K562 (cell line): ENCODE measurements around the gene CSRNP3. TPM values are rescaled to one million over a fixed set of nuclear protein-coding genes. Genes with fewer than 3 reads are reported as not detected.

Experiments used
- ATAC-seq: fragments of 200-7000 bp; cut with Tn5 transposase; 3 replicates; pipeline ENCODE4 v1.9.1; 2020; ENCODE audit warnings: moderate library complexity
- BruUV-seq: library from RNA; stranded (reverse); fragments of 400-500 nt; replicated peaks from 2 replicates; lab custom pipeline; 2021; lab: Mats Ljungman, UMichigan
- CTCF ChIA-PET: fragments of 300-600 bp; formaldehyde crosslinking; extraction: SDS; loops from one replicate; lab custom pipeline; 2021; ENCODE audit warnings: low intra/inter-chr PET ratio; lab: Yijun Ruan, JAX
- POLR2A ChIA-PET: fragments of 300-600, 350-650 bp; sonication (Branson Sonifier 250); formaldehyde crosslinking; extraction: SDS; loops from one replicate; lab custom pipeline; 2021; ENCODE audit warnings: antibody characterized with exemption, inconsistent platforms; lab: Yijun Ruan, JAX
- DNase-seq, 4 experiments: peaks; one replicate each; pipeline versions ENCODE4 v3.0.0 to v3.0.0-alpha.2; 2011 to 2018; ENCODE audit warnings: low spot score in 3 of 4, mixed read lengths in 3 of 4; ENCODE audit errors: extremely low read depth in 1 of 4
- FAIRE-seq: peaks from 2 replicates; lab custom pipeline; 2011; peaks lifted over from hg19 to GRCh38; lab: Jason Lieb, UNC
- H2AFZ ChIP-seq: 2 replicates; pipeline ENCODE4 v1.6.0; 2011; ENCODE audit warnings: low read depth, low read length, control low read depth, inconsistent platforms
- H3K27ac ChIP-seq: fragments of 200-600 bp; 3 replicates; pipeline ENCODE4 v1.8.0; 2011; ENCODE audit warnings: low read depth, mild to moderate bottlenecking, control low read depth, inconsistent platforms, low read length, moderate library complexity, mixed read lengths; ENCODE audit errors: extremely low read depth
- H3K27me3 ChIP-seq, 2 experiments: fragments of 300-600 bp in 1 of 2; 2 replicates in 1 of 2; 3 replicates in 1 of 2; pipeline versions ENCODE4 v1.6.0 to v1.8.0; 2011; ENCODE audit warnings: inconsistent platforms in 2 of 2, low read length in 2 of 2, mild to moderate bottlenecking in 1 of 2, mixed read lengths in 1 of 2, moderate library complexity in 1 of 2; ENCODE audit not compliant: control insufficient read depth in 2 of 2, insufficient read depth in 2 of 2
- H3K36me3 ChIP-seq: fragments of 300-600 bp; 3 replicates; pipeline ENCODE4 v1.8.0; 2011; ENCODE audit warnings: mild to moderate bottlenecking, low read length, inconsistent platforms; ENCODE audit not compliant: control insufficient read depth, insufficient read depth
- H3K4me1 ChIP-seq, 2 experiments: fragments of 200-600 bp in 1 of 2; replicated peaks in 1 of 2; 2 replicates in 1 of 2; 3 replicates in 1 of 2; pipeline versions ENCODE4 v1.5.1 to v1.8.0; 2011; ENCODE audit warnings: inconsistent platforms in 2 of 2, low read length in 2 of 2, mild to moderate bottlenecking in 1 of 2, mixed read lengths in 1 of 2, moderate library complexity in 1 of 2; ENCODE audit not compliant: control insufficient read depth in 2 of 2, insufficient read depth in 2 of 2
- H3K4me2 ChIP-seq: 2 replicates; pipeline ENCODE4 v1.6.1; 2011; ENCODE audit warnings: low read length, control low read depth, inconsistent platforms, mixed read lengths; ENCODE audit not compliant: insufficient read depth
- H3K4me3 ChIP-seq: fragments of 200-600 bp; sonication (generic), shearing (Covaris generic); 2 replicates; pipeline ENCODE4 v1.5.1; 2016; ENCODE audit warnings: control low read depth, inconsistent platforms
- H3K79me2 ChIP-seq: fragments of 200-600 bp; 3 replicates; pipeline ENCODE4 v1.8.0; 2011; ENCODE audit warnings: low read length, inconsistent platforms; ENCODE audit not compliant: control insufficient read depth, insufficient read depth
- H3K9ac ChIP-seq, 2 experiments: 2 replicates each; pipeline versions ENCODE4 v1.6.0 to v1.6.1; 2011; ENCODE audit warnings: low read depth in 2 of 2, low read length in 2 of 2, control low read depth in 1 of 2, inconsistent platforms in 1 of 2, mild to moderate bottlenecking in 1 of 2, mixed read lengths in 1 of 2; ENCODE audit not compliant: insufficient read depth in 1 of 2
- H3K9me1 ChIP-seq: one replicate; pipeline ENCODE4 v1.6.0; 2011; ENCODE audit warnings: inconsistent platforms, mild to moderate bottlenecking, low read length, moderate library complexity; ENCODE audit not compliant: control insufficient read depth, insufficient read depth
- H3K9me3 ChIP-seq: replicated peaks from 2 replicates; pipeline ENCODE4 v1.5.1; 2011; ENCODE audit warnings: low read depth, low read length, inconsistent platforms; ENCODE audit not compliant: control insufficient read depth, insufficient read depth
- H4K20me1 ChIP-seq: replicated peaks from 2 replicates; pipeline ENCODE4 v1.6.1; 2011; ENCODE audit warnings: low read length, inconsistent platforms, mixed read lengths; ENCODE audit not compliant: control insufficient read depth, insufficient read depth
- CBX1 ChIP-seq: sonication (generic); IDR thresholded peaks from 2 replicates; pipeline ENCODE4 v1.6.1; 2016; ENCODE audit warnings: antibody characterized with exemption, low read depth, mild to moderate bottlenecking
- ESRRA ChIP-seq: fragments of 450-650 bp; IDR thresholded peaks from 2 replicates; pipeline ENCODE4 v1.6.1; 2014; ENCODE audit warnings: low read depth, mild to moderate bottlenecking, moderate library complexity, borderline replicate concordance
- FOSL1 ChIP-seq: fragments of 200-800 bp; sonication (Bioruptor generic); conservative IDR thresholded peaks from 2 replicates; pipeline ENCODE4 v1.6.1; 2016; ENCODE audit warnings: missing genetic modification characterization, missing compliant biosample characterization
- NFATC3 ChIP-seq: fragments of 450-650 bp; IDR thresholded peaks from 2 replicates; pipeline ENCODE4 v1.6.1; 2017; ENCODE audit warnings: mild to moderate bottlenecking
- PTTG1 ChIP-seq: fragments of 450-650 bp; IDR thresholded peaks from 2 replicates; pipeline ENCODE4 v1.6.1; 2016; ENCODE audit warnings: low read depth, mild to moderate bottlenecking, missing genetic modification characterization, missing compliant biosample characterization
- RB1 ChIP-seq: fragments of 450-650 bp; IDR thresholded peaks from 2 replicates; pipeline ENCODE4 v1.6.1; 2017; ENCODE audit warnings: low read depth, mild to moderate bottlenecking
- ZBTB2 ChIP-seq: fragments of 450-650 bp; IDR thresholded peaks from 2 replicates; pipeline ENCODE4 v1.6.1; 2016; ENCODE audit warnings: antibody characterized with exemption
- ZNF668 ChIP-seq: fragments of 250-450 bp; sonication (Bioruptor Pico); IDR thresholded peaks from 2 replicates; pipeline ENCODE4 v1.8.0; 2022; ENCODE audit warnings: mild to moderate bottlenecking, inconsistent platforms
- in situ Hi-C: fragments of 300-500 bp; cut with MboI; formaldehyde crosslinking; loops from 4 replicates; pipeline ENCODE4 v1.15.0; 2018; ENCODE audit warnings: inconsistent platforms, mixed read lengths
- intact Hi-C: fragments of 100-400 bp; cut with micrococcal nuclease; formaldehyde crosslinking; loops from 2 replicates; pipeline ENCODE4 v1.14.2; 2022
- polyA plus RNA-seq, 8 experiments: library from polyadenylated mRNA; depleted of rRNA in 4 of 8; stranded (reverse) in 5 of 8; unstranded in 3 of 8; fragments of >200 nt; fragmentation: Nextera tagmentation in 2 of 8; fragmentation: Illumina TruSeq in 1 of 8; extraction: Ambion mirVana in 2 of 8; extraction: Trizol in 1 of 8; gene quantifications; 2 replicates each; pipeline versions ENCODE4 v1.2.1 to v1.2.3, GENCODE V29; 2011 to 2014; ENCODE audit warnings: inconsistent platforms in 1 of 8, missing spikeins in 1 of 8
- total RNA-seq, 7 experiments: library from RNA; depleted of rRNA in 6 of 7; stranded (reverse); fragments of >200 nt in 6 of 7; fragmentation: Illumina TruSeq in 2 of 7; extraction: Trizol in 2 of 7; gene quantifications; 2 replicates each; pipeline versions ENCODE4 v1.2.1 to v1.2.3, GENCODE V29; 2011 to 2021; ENCODE audit warnings: low replicate concordance in 1 of 7
- TF ChIP-seq, protein P1 (sequence below), 3 experiments: IDR thresholded peaks in 2 of 3; conservative IDR thresholded peaks in 1 of 3; 2 replicates each; pipeline ENCODE4 v1.5.1; 2011 to 2012; ENCODE audit warnings: low read length in 3 of 3, mild to moderate bottlenecking in 3 of 3, control low read depth in 2 of 3, improper control_type of control experiment in 1 of 3, inconsistent platforms in 1 of 3, low read depth in 1 of 3, mixed read lengths in 1 of 3, moderate library complexity in 1 of 3; ENCODE audit not compliant: insufficient read depth in 2 of 3
- TF ChIP-seq, protein P2 (sequence below), 2 experiments: fragments of 450-650 bp; IDR thresholded peaks; 2 replicates each; pipeline ENCODE4 v1.6.1; 2016

Gene CSRNP3
- total and polyA plus RNA-seq, 9 of the 15 experiments (the other 6 are each of a cell fraction or from before 2014, with no cell fraction given), result not detected

GRCh38 chr2:165420231-165420630 is 49.3 kb upstream of the CSRNP3 start:
- no peak overlapping the region for H2AFZ ChIP-seq
- no peaks in the 10 kb centered on the region; the same call in none of the 2 replicates for H3K9me3 ChIP-seq
- DNase-seq (no peak), FAIRE-seq (no peak), ATAC-seq (no peak)
- ChIA-PET POLR2A (no interaction called here), CTCF (no interaction called here)
- in situ Hi-C loops (no loop called here), intact Hi-C loops (no loop called here)
- H3K27ac ChIP-seq, result no peak overlapping the region
- H3K4me3 ChIP-seq, result no peak overlapping the region
- TF ChIP-seq, protein P1, sequence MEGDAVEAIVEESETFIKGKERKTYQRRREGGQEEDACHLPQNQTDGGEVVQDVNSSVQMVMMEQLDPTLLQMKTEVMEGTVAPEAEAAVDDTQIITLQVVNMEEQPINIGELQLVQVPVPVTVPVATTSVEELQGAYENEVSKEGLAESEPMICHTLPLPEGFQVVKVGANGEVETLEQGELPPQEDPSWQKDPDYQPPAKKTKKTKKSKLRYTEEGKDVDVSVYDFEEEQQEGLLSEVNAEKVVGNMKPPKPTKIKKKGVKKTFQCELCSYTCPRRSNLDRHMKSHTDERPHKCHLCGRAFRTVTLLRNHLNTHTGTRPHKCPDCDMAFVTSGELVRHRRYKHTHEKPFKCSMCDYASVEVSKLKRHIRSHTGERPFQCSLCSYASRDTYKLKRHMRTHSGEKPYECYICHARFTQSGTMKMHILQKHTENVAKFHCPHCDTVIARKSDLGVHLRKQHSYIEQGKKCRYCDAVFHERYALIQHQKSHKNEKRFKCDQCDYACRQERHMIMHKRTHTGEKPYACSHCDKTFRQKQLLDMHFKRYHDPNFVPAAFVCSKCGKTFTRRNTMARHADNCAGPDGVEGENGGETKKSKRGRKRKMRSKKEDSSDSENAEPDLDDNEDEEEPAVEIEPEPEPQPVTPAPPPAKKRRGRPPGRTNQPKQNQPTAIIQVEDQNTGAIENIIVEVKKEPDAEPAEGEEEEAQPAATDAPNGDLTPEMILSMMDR (IDR thresholded peaks at IDR 0.05 in 2 of 3, conservative IDR thresholded peaks at IDR 0.05 in 1 of 3; ENCODE audit: insufficient read depth in 2 of 3, low read depth in 1 of 3, low read length in 3 of 3), result no peak
- TF ChIP-seq ZNF668 (CRISPR knock-in tag) (no peak), RB1 (no peak), CBX1 (no peak), PTTG1 (no peak), NFATC3 (no peak), ESRRA (no peak), FOSL1 (tag) (no peak), ZBTB2 (no peak)
- TF ChIP-seq, protein P2, sequence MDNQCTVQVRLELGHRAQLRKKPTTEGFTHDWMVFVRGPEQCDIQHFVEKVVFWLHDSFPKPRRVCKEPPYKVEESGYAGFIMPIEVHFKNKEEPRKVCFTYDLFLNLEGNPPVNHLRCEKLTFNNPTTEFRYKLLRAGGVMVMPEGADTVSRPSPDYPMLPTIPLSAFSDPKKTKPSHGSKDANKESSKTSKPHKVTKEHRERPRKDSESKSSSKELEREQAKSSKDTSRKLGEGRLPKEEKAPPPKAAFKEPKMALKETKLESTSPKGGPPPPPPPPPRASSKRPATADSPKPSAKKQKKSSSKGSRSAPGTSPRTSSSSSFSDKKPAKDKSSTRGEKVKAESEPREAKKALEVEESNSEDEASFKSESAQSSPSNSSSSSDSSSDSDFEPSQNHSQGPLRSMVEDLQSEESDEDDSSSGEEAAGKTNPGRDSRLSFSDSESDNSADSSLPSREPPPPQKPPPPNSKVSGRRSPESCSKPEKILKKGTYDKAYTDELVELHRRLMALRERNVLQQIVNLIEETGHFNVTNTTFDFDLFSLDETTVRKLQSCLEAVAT (IDR thresholded peaks at IDR 0.05), result no peak
- H4K20me1 ChIP-seq, result no peaks in the 10 kb centered on the region
- no peaks in the 10 kb centered on the region for H3K79me2 ChIP-seq
- no peaks in the 10 kb centered on the region; a peak in 1 of 5 replicates for H3K4me1 ChIP-seq
- H3K4me2 ChIP-seq, result no peak overlapping the region
- no TSS peak for BruUV-seq
- no peaks in the 10 kb centered on the region for H3K9me1 ChIP-seq
- no peaks in the 10 kb centered on the region for H3K27me3 ChIP-seq
- no peak overlapping the region for H3K9ac ChIP-seq
- no peaks in the 10 kb centered on the region for H3K36me3 ChIP-seq
